ENCODE results near the gene CDKAL1. TPM values are rescaled to one million over a fixed set of nuclear protein-coding genes. Genes with fewer than 3 reads are reported as not detected.

Gene CDKAL1
- total and polyA plus RNA-seq, 2 experiments from 2014 or later = 12.2 to 13.7 TPM

GRCh38 chr6:20882014-20882413 lies 347.8 kb downstream of the CDKAL1 start:
- Histone ChIP-seq H3K27me3 (no peaks in the 10 kb centered on the region), H3K27ac (no peak overlapping the region), H3K4me3 (no peak overlapping the region), H3K9me3 (ENCODE audit: low read depth) (no peaks in the 10 kb centered on the region), H3K4me1 (ENCODE audit: low read depth) (no peaks in the 10 kb centered on the region), H3K36me3 (no peaks in the 10 kb centered on the region)
- TF ChIP-seq CTCF (IDR thresholded peaks at IDR 0.05; ENCODE audit: low read depth, low read length) = no peak
- DNase-seq (ENCODE audit: low read depth in 1 of 2, low spot score in 1 of 2) = no peak

- no peaks in the 10 kb centered on the region for H3K9me3 ChIP-seq (ENCODE audit: low read depth)
- TF ChIP-seq CTCF (IDR thresholded peaks at IDR 0.05; ENCODE audit: low read depth, low read length) = no peak
- DNase-seq (ENCODE audit: low read depth in 1 of 2, low spot score in 1 of 2) = no peak
- no peaks in the 10 kb centered on the region for H3K36me3 ChIP-seq
- H3K27me3 ChIP-seq = no peaks in the 10 kb centered on the region
- H3K27ac ChIP-seq = no peak overlapping the region
- no peaks in the 10 kb centered on the region for H3K4me1 ChIP-seq (ENCODE audit: low read depth)
- no peak overlapping the region for H3K4me3 ChIP-seq
These were observed 350.8 kb downstream of the CDKAL1 start for GRCh38 chr6:20885076-20885475.

- TF ChIP-seq CTCF (IDR thresholded peaks at IDR 0.05; ENCODE audit: low read depth, low read length) = no peak
- Histone ChIP-seq H3K4me1 (ENCODE audit: low read depth) (no peaks in the 10 kb centered on the region), H3K9me3 (ENCODE audit: low read depth) (no peaks in the 10 kb centered on the region), H3K4me3 (no peak overlapping the region), H3K27ac (no peak overlapping the region), H3K36me3 (no peaks in the 10 kb centered on the region), H3K27me3 (no peaks in the 10 kb centered on the region)
- DNase-seq (ENCODE audit: low read depth in 1 of 2, low spot score in 1 of 2) = no peak
These were observed 356.9 kb downstream of the CDKAL1 start for GRCh38 chr6:20891161-20891560.

GRCh38 chr6:20892365-20892764 lies 358.1 kb downstream of the CDKAL1 start:
- no peak for DNase-seq (ENCODE audit: low read depth in 1 of 2, low spot score in 1 of 2)
- Histone ChIP-seq H3K27me3 (no peaks in the 10 kb centered on the region), H3K36me3 (no peaks in the 10 kb centered on the region), H3K27ac (no peak overlapping the region), H3K9me3 (ENCODE audit: low read depth) (no peaks in the 10 kb centered on the region), H3K4me3 (no peak overlapping the region), H3K4me1 (ENCODE audit: low read depth) (no peaks in the 10 kb centered on the region)
- TF ChIP-seq CTCF (IDR thresholded peaks at IDR 0.05; ENCODE audit: low read depth, low read length) = no peak

GRCh38 chr6:20893412-20893811 lies 359.2 kb downstream of the CDKAL1 start:
- H3K36me3 ChIP-seq = no peaks in the 10 kb centered on the region
- no peaks in the 10 kb centered on the region for H3K9me3 ChIP-seq (ENCODE audit: low read depth)
- no peak overlapping the region for H3K4me3 ChIP-seq
- no peak for DNase-seq (ENCODE audit: low read depth in 1 of 2, low spot score in 1 of 2)
- no peak for TF ChIP-seq CTCF (IDR thresholded peaks at IDR 0.05; ENCODE audit: low read depth, low read length)
- H3K27me3 ChIP-seq = no peaks in the 10 kb centered on the region
- no peaks in the 10 kb centered on the region for H3K4me1 ChIP-seq (ENCODE audit: low read depth)
- H3K27ac ChIP-seq = no peak overlapping the region

All from cardiac muscle cell (in vitro differentiated cells and primary cell).